Tibial nerve (tissue), 4 donors: Measurements from ENCODE around the gene KDM5B.

Source experiments
- CTCF ChIP-seq, 5 experiments: fragments of 200-600 bp in 3 of 5; fragments of 450-650 bp in 2 of 5; sonication (generic) in 3 of 5; IDR thresholded peaks; one replicate each; pipeline ENCODE4 v1.5.1; 2016 to 2019; ENCODE audit warnings: antibody characterized with exemption in 5 of 5, mild to moderate bottlenecking in 3 of 5, moderate library complexity in 2 of 5
- EP300 ChIP-seq, 2 donors: sonication (generic); formaldehyde crosslinking; IDR thresholded peaks; one replicate each; pipeline ENCODE4 v1.6.1; 2017; ENCODE audit warnings: antibody characterized with exemption in 2 of 2, mild to moderate bottlenecking in 1 of 2
- POLR2A ChIP-seq, 2 donors: fragments of 450-650 bp; IDR thresholded peaks; one replicate each; pipeline ENCODE4 v1.6.1; 2017; ENCODE audit warnings: antibody characterized with exemption in 2 of 2, mild to moderate bottlenecking in 2 of 2, moderate library complexity in 2 of 2

- no peak for TF ChIP-seq CTCF (IDR thresholded peaks at IDR 0.05)
- no peak for TF ChIP-seq EP300 (IDR thresholded peaks at IDR 0.05)
- no peak for TF ChIP-seq POLR2A (IDR thresholded peaks at IDR 0.05)
Observed at GRCh38 chr1:202806845-202807450, 1.3 kb downstream of the KDM5B start.
